Measurements from ENCODE around the gene NEK5.

DNA sequence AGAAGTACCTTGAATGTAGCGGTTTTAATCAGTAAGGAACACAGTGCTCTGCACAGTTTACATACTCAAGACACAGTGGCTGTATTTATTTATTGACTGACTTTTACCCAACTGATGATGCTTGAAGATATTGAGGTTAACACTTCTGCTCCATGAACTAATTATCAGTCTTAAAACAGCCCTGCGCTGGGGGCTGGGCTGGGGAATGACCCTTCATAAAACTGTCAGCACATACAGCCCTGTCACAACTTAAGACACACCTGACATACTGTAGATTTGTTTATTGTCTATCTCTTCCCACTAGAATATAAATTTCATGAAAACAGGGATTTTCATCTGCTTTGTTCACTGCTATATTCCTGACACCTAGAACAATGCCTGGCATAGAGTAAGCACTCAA, 10.8 kb downstream of the NEK5 start:
- TF ChIP-seq EZH2 (IDR thresholded peaks at IDR 0.05) (no peak), POLR2AphosphoS5 (IDR thresholded peaks at IDR 0.05; ENCODE audit: borderline replicate concordance, low read depth, low read length) (no peak)
